ENCODE results near the gene SH3GL3. TPM values are rescaled to one million over a fixed set of nuclear protein-coding genes. Genes with fewer than 3 reads are reported as not detected.

The SH3GL3 gene, protein sequence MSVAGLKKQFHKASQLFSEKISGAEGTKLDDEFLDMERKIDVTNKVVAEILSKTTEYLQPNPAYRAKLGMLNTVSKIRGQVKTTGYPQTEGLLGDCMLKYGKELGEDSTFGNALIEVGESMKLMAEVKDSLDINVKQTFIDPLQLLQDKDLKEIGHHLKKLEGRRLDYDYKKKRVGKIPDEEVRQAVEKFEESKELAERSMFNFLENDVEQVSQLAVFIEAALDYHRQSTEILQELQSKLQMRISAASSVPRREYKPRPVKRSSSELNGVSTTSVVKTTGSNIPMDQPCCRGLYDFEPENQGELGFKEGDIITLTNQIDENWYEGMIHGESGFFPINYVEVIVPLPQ
- not detected in 2 replicates for total RNA-seq

GRCh38 chr15:83446904-83447709, at the start of gene SH3GL3:
TSS of gene SH3GL3 (plus strand) at chr15:83447341. CDS start at chr15:83447534, 193 bp downstream.

DNA sequence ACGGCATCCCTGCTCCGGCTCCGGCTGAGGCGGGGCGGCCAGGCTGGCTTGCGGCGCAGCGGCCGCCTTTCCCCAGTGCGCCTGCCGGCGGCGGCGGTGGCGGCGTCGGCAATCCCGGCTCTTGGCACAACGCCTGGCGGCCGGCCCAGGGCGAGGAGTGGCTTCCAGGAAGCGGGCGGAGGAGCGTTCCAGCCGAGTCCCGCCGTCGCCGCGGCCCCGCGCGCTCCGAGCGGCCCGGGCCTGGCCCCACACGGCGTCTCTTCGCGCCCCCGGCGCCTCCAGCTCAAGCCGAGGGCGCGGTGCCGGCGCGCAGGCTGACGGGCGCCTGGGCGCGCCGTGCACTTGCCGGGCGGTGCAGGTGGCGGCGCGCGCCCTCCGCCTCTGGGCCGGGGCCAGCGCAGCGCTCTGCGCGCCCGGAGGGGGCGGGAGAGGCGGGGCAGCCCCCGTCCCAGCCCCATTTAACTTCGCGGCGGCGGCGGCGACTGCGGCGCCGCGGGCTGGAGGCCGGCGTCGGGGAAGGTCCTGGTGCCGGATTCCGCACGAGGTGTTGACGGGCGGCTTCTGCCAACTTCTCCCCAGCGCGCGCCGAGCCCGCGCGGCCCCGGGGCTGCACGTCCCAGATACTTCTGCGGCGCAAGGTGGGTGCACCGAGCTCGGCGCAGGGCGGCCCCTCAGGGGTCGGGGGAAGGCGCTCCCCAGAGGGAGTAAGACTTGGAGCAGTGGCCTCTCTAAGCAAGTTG, 206.7 kb downstream of the SH3GL3 start, which contains the start of gene ADAMTSL3:
Gene ADAMTSL3 (plus strand): TSS at position 485 of the 740 bp plus-strand sequence. CDS start 1,639 bp downstream, outside the sequence.

Other genes with a start within 250 kb of the SH3GL3 start
- gene HDGFL3, start 239.5 kb upstream of the SH3GL3 start, total RNA-seq: 30.9 and 108 TPM in 2 replicates
- 0.49 and 9.9 TPM in 2 replicates for gene BNC1, start 162.7 kb upstream of the SH3GL3 start, total RNA-seq
- under 0.01 and 9.2 TPM in 2 replicates for gene ADAMTSL3, start 206.8 kb downstream of the SH3GL3 start, total RNA-seq

Data from bladder microvascular endothelial cell (primary cell).